Endodermal cell (in vitro differentiated cells): ENCODE measurements around the gene ESRP2. TPM values are rescaled to one million over a fixed set of nuclear protein-coding genes. Genes with fewer than 3 reads are reported as not detected.

Experiments used
- DNase-seq: peaks from one replicate; pipeline ENCODE4 v3.0.0-alpha.2; 2017
- H3K27ac ChIP-seq: 2 replicates; pipeline ENCODE4 v1.5.1; 2013; ENCODE audit warnings: mild to moderate bottlenecking, low read depth, low read length, moderate library complexity
- H3K27me3 ChIP-seq: 2 replicates; pipeline ENCODE4 v1.6.1; 2013; ENCODE audit warnings: mild to moderate bottlenecking, low read length, moderate library complexity; ENCODE audit not compliant: insufficient read depth, control insufficient read depth, poor library complexity, severe bottlenecking
- H3K36me3 ChIP-seq: 2 replicates; pipeline ENCODE4 v1.7.0; 2013; ENCODE audit warnings: mild to moderate bottlenecking, low read length, moderate library complexity; ENCODE audit not compliant: control insufficient read depth, insufficient read depth
- H3K4me1 ChIP-seq: one replicate; pipeline ENCODE4 v1.7.0; 2013; ENCODE audit warnings: low read length; ENCODE audit not compliant: control insufficient read depth, insufficient read depth
- H3K4me3 ChIP-seq: 2 replicates; pipeline ENCODE4 v1.5.1; 2013; ENCODE audit warnings: mild to moderate bottlenecking, low read length, moderate library complexity
- H3K9ac ChIP-seq: 2 replicates; pipeline ENCODE4 v1.6.1; 2013; ENCODE audit warnings: mild to moderate bottlenecking, low read length, moderate library complexity; ENCODE audit not compliant: poor library complexity, severe bottlenecking; ENCODE audit errors: extremely low read depth
- H3K9me3 ChIP-seq: 2 replicates; pipeline ENCODE4 v1.6.1; 2013; ENCODE audit warnings: mild to moderate bottlenecking, low read length, moderate library complexity; ENCODE audit not compliant: control insufficient read depth
- H3K27ac Mint-ChIP-seq: 2 replicates; pipeline ENCODE4 v1.8.0; 2020; ENCODE audit warnings: mixed read lengths
- H3K27me3 Mint-ChIP-seq: 2 replicates; pipeline ENCODE4 v1.8.0; 2021; ENCODE audit warnings: mild to moderate bottlenecking, mixed read lengths; ENCODE audit not compliant: insufficient read depth
- H3K36me3 Mint-ChIP-seq: 2 replicates; pipeline ENCODE4 v1.8.0; 2020; ENCODE audit warnings: low read depth, mixed read lengths
- H3K4me1 Mint-ChIP-seq: 2 replicates; pipeline ENCODE4 v1.8.0; 2020; ENCODE audit warnings: mixed read lengths
- H3K4me3 Mint-ChIP-seq: 2 replicates; pipeline ENCODE4 v1.8.0; 2020; ENCODE audit warnings: mild to moderate bottlenecking, moderate library complexity, mixed read lengths
- H3K9me3 Mint-ChIP-seq: 2 replicates; pipeline ENCODE4 v1.8.0; 2020; ENCODE audit warnings: mild to moderate bottlenecking, mixed read lengths
- CTCF ChIP-seq: fragments of 200-600 bp; sonication (generic); conservative IDR thresholded peaks from 2 replicates; pipeline ENCODE4 v1.5.0; 2021; ENCODE audit warnings: antibody characterized with exemption, mild to moderate bottlenecking
- WGBS, 2 experiments: methylation state at CpG; one replicate each; pipeline versions ENCODE4 v1.1.5 to v1.1.7; 2013; ENCODE audit warnings: missing lambda C conversion rate in 2 of 2, mixed read lengths in 1 of 2; ENCODE audit not compliant: insufficient coverage in 1 of 2, insufficient read length in 1 of 2; 5-methylcytosine and 5-hydroxymethylcytosine counted together
- total RNA-seq, 2 donors: library from RNA; stranded (reverse); fragmentation: NEBNext Ultra II Directional in 1 of 2; extraction: Animal tissue kit (Norgen Biotek cat#: 25700) in 1 of 2; gene quantifications; 2 replicates in 1 of 2; 3 replicates in 1 of 2; pipeline ENCODE4 v1.2.1, GENCODE V29; 2021

ESRP2 gene
- total RNA-seq, 2 donors from 2014 or later: 51.8 to 56.4 TPM

- Histone ChIP-seq H3K4me3 (peak overlapping the region; percentile 90), H3K36me3 (peaks cover 20% of the 10 kb centered on the region), H3K27ac (peak overlapping the region; percentile 55), H3K9ac (peak overlapping the region; percentile 72), H3K27me3 (peaks cover 5% of the 10 kb centered on the region), H3K9me3 (no peaks in the 10 kb centered on the region), H3K4me1 (peaks cover 5% of the 10 kb centered on the region)
- peaks cover 14% of the 10 kb centered on the region for H3K4me1 Mint-ChIP-seq
- peak; percentile 75 for DNase-seq
- peak overlapping the region; percentile 98 for H3K27ac Mint-ChIP-seq
- peak overlapping the region; percentile 87 for H3K4me3 Mint-ChIP-seq
- H3K36me3 Mint-ChIP-seq: peaks cover 12% of the 10 kb centered on the region
- TF ChIP-seq CTCF: no peak
- WGBS, 2 experiments: 7 to 9% methylated on average over 13 to 21 of the region's 21 CpGs
- peaks cover 11% of the 10 kb centered on the region for H3K27me3 Mint-ChIP-seq
- H3K9me3 Mint-ChIP-seq: peaks cover 13% of the 10 kb centered on the region
Measured at GRCh38 chr16:68236826-68237242, 907 bp upstream of the ESRP2 start.

GRCh38 chr16:68236137-68236825 is 354 bp upstream of the ESRP2 start:
- TF ChIP-seq CTCF: no peak
- Mint-ChIP-seq H3K4me3 (peak overlapping the region; percentile 87), H3K27me3 (peaks cover 11% of the 10 kb centered on the region), H3K9me3 (peaks cover 13% of the 10 kb centered on the region), H3K4me1 (peaks cover 14% of the 10 kb centered on the region), H3K36me3 (peaks cover 17% of the 10 kb centered on the region), H3K27ac (peak overlapping the region; percentile 98)
- peak overlapping the region; percentile 72 for H3K9ac ChIP-seq
- DNase-seq: peak; percentile 93
- peak overlapping the region; percentile 90 for H3K4me3 ChIP-seq
- H3K27ac ChIP-seq: no peak overlapping the region
- H3K36me3 ChIP-seq: peaks cover 25% of the 10 kb centered on the region
- 5 to 14% methylated on average over 20 to 45 of the region's 45 CpGs for WGBS, 2 experiments
- H3K4me1 ChIP-seq: peaks cover 5% of the 10 kb centered on the region
- no peaks in the 10 kb centered on the region for H3K9me3 ChIP-seq
- peaks cover 5% of the 10 kb centered on the region for H3K27me3 ChIP-seq

- peaks cover 5% of the 10 kb centered on the region for H3K27me3 ChIP-seq
- H3K4me3 ChIP-seq: peak overlapping the region; percentile 90
- peak; percentile 65 for TF ChIP-seq CTCF
- H3K9me3 ChIP-seq: no peaks in the 10 kb centered on the region
- Mint-ChIP-seq H3K4me3 (peak overlapping the region; percentile 87), H3K36me3 (peaks cover 25% of the 10 kb centered on the region), H3K27me3 (peaks cover 9% of the 10 kb centered on the region), H3K4me1 (peaks cover 14% of the 10 kb centered on the region), H3K27ac (peak overlapping the region; percentile 92), H3K9me3 (peaks cover 13% of the 10 kb centered on the region)
- peaks cover 32% of the 10 kb centered on the region for H3K36me3 ChIP-seq
- H3K27ac ChIP-seq: no peak overlapping the region
- H3K4me1 ChIP-seq: peaks cover 5% of the 10 kb centered on the region
- WGBS, 2 experiments: 3 to 16% methylated on average over 48 to 73 of the region's 73 CpGs
- peak overlapping the region; percentile 64 for H3K9ac ChIP-seq
- DNase-seq: peak; percentile 86
Measured at GRCh38 chr16:68235108-68235886, 630 bp downstream of the ESRP2 start.
